ENCODE data around the gene PXYLP1. TPM values are rescaled to one million over a fixed set of nuclear protein-coding genes. Genes with fewer than 3 reads are reported as not detected.

Gene PXYLP1
- total RNA-seq, 4 donors from 2014 or later: 5.5 to 16.2 (median 9.8) TPM

GRCh38 chr3:141330235-141330634 lies 98.6 kb downstream of the PXYLP1 start:
- TF ChIP-seq CTCF (IDR thresholded peaks at IDR 0.05): no peak
- DNase-seq (ENCODE audit: low spot score) (no peak), ATAC-seq (ENCODE audit: low FRiP score) (no peak)

DNA sequence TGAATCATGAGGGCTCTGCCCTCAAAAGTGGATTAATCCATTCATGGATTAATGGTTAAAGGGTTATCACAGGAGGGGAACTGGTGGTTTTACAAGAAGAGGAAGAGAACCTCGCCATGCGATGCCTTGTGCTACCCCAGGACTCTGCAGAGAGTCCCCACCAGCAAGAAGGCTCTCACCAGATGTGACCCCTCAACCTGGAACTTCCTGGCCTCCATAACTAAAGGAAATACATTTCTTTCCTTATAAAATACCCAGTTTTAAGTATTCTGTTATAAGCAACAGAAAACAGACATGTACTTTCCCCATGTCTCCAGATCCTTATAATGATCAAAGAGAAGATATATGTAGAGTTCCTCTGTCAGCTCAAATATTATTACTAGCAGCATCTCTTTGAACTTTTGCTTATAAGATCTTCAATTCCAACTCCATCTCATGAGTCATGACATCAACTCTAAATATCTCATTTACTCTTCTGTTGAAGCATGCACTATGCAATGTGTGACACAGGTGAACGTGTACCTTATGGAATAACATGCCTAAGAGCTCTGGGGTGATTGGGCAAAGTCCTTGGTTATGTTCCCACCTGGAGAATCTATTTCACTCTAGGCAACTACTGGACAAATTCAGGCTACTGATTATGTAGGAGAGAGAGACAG lies 99.2 kb downstream of the PXYLP1 start:
- no peak for TF ChIP-seq CTCF (IDR thresholded peaks at IDR 0.05)
- no peak for ATAC-seq (ENCODE audit: low FRiP score)
- DNase-seq (ENCODE audit: low spot score): no peak

- DNase-seq (ENCODE audit: low spot score) (peak; percentile 38), ATAC-seq (ENCODE audit: low FRiP score) (peak; percentile 67)
- TF ChIP-seq CTCF (IDR thresholded peaks at IDR 0.05): no peak
Observed at GRCh38 chr3:141331377-141332318, 100.0 kb downstream of the PXYLP1 start.

DNA sequence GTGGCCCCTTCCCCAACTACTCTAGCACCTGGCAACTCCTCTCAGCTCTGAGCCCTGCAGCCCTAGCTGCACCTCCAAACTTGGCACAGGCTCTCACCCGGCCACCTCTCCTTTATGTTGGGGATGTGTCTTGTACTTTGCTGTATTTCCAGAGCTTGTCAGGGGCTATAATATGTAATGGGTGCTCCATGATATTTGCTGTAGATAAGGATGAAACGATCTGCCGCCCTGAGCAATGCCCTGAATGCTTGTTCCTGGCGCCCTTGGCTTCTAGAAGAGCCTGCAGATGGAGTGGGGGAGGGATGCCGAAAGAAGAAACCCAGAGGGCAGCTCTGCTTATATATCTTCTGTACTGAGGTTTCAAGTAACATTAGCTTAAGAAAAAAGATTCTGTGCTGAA lies 100.8 kb downstream of the PXYLP1 start:
- no peak for TF ChIP-seq CTCF (IDR thresholded peaks at IDR 0.05)
- no peak for DNase-seq (ENCODE audit: low spot score)
- no peak for ATAC-seq (ENCODE audit: low FRiP score)

DNA sequence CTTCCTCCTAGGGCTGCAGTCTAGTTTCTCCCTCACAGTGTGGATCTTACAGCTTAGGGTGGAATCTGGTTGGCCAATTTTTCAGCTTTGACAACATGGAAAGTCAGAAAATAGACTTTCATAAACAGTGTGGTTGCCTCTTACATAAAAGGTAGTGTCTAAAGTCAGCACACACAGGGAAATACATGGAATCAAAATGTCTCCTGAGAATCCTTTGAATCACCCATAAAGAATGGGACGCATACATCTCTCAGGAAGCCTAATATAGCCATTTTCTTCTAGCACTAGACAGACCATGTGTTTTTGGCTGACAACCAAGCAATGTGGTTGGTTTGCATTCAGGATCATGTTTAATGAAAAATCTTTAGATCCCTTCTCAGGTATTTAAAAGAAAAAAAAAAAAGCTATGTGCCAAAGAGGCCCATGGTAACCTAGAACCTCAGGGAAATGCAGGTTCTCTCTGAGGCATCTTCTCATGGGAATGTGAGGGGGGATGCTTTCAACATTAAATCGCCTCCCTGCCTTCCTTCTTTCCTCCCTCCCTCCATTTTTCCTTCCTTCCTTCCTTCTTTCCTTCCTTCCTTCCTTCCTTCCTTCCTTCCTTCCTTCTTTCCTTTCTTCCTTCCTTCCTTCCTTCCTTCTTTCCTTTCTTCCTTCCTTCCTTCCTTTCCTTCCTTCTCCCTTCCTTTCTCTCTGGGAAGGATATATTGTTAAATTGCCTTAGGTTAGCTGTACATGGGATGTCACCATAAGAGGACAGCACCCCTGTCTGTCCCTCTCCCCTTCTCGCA lies 102.4 kb downstream of the PXYLP1 start:
- DNase-seq (ENCODE audit: low spot score) (no peak), ATAC-seq (ENCODE audit: low FRiP score) (no peak)
- no peak for TF ChIP-seq CTCF (IDR thresholded peaks at IDR 0.05)

GRCh38 chr3:141334627-141335250 lies 103.1 kb downstream of the PXYLP1 start:
- TF ChIP-seq CTCF (IDR thresholded peaks at IDR 0.05): no peak
- no peak for ATAC-seq (ENCODE audit: low FRiP score)

More at GRCh38 chr3:141334627-141335250, 103.1 kb downstream of the PXYLP1 start:
- no peak for DNase-seq (ENCODE audit: low spot score)

All from omental fat pad (tissue), 4 donors.